Glutamatergic neuron (in vitro differentiated cells): ENCODE results near the gene PTBP3. TPM values are rescaled to one million over a fixed set of nuclear protein-coding genes. Genes with fewer than 3 reads are reported as not detected.
A peak's percentile ranks its signal among the peaks of the same experiment; 100 is the strongest.

ENCODE experiments used
- DNase-seq: peaks from one replicate; pipeline ENCODE4 v3.0.0; 2022
- H3K27ac Mint-ChIP-seq: one replicate; pipeline ENCODE4 v1.8.0; 2020; ENCODE audit warnings: mild to moderate bottlenecking, mixed read lengths, inconsistent platforms; ENCODE audit not compliant: unreplicated experiment
- H3K27me3 Mint-ChIP-seq: one replicate; pipeline ENCODE4 v1.8.0; 2020; ENCODE audit warnings: mild to moderate bottlenecking, moderate library complexity, mixed read lengths, inconsistent platforms; ENCODE audit not compliant: unreplicated experiment
- H3K36me3 Mint-ChIP-seq: one replicate; pipeline ENCODE4 v1.8.0; 2020; ENCODE audit warnings: mild to moderate bottlenecking, mixed read lengths, inconsistent platforms; ENCODE audit not compliant: unreplicated experiment
- H3K4me1 Mint-ChIP-seq: one replicate; pipeline ENCODE4 v1.8.0; 2020; ENCODE audit warnings: mild to moderate bottlenecking, low read depth, mixed read lengths, inconsistent platforms; ENCODE audit not compliant: unreplicated experiment
- H3K4me3 Mint-ChIP-seq: one replicate; pipeline ENCODE4 v1.8.0; 2020; ENCODE audit warnings: mild to moderate bottlenecking, mixed read lengths, inconsistent platforms; ENCODE audit not compliant: unreplicated experiment
- H3K9me3 Mint-ChIP-seq: one replicate; pipeline ENCODE4 v1.8.0; 2020; ENCODE audit warnings: mild to moderate bottlenecking, moderate library complexity, mixed read lengths, inconsistent platforms; ENCODE audit not compliant: unreplicated experiment
- total RNA-seq: library from RNA; stranded (reverse); fragmentation: NEBNext Ultra II Directional; extraction: Animal tissue kit (Norgen Biotek cat#: 25700); gene quantifications from one replicate; pipeline ENCODE4 v1.2.1, GENCODE V29; 2021; ENCODE audit not compliant: unreplicated experiment
- TF ChIP-seq, protein P1 (sequence below): fragments of 200-600 bp; sonication (generic); IDR thresholded peaks from one replicate; pipeline ENCODE4 v1.5.0; 2021; ENCODE audit not compliant: partially characterized antibody, unreplicated experiment

PTBP3 gene
- total RNA-seq, 1 donor from 2014 or later, result 48.6 TPM

DNA sequence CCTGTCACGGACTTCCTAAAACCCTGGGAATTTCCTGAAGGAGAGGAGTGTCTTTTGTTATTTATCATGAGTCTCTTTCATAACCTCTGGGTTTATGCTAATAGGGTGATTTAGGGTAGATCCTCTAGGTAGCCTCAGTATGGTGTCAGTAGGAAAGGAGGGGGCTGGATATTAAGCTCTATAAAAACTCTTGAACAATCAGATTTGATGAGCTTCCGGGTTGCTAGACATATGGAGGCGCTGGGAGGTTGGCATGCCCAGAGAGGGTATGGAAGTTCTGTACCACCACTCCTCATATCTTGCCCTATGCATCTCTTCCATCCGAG is 15.6 kb upstream of the PTBP3 start:
- Mint-ChIP-seq H3K27me3 (peaks cover 2% of the 10 kb centered on the region), H3K9me3 (no peaks in the 10 kb centered on the region), H3K4me3 (peak overlapping the region; percentile 71), H3K27ac (no peak overlapping the region), H3K4me1 (no peaks in the 10 kb centered on the region), H3K36me3 (no peaks in the 10 kb centered on the region)
- TF ChIP-seq, protein P1, sequence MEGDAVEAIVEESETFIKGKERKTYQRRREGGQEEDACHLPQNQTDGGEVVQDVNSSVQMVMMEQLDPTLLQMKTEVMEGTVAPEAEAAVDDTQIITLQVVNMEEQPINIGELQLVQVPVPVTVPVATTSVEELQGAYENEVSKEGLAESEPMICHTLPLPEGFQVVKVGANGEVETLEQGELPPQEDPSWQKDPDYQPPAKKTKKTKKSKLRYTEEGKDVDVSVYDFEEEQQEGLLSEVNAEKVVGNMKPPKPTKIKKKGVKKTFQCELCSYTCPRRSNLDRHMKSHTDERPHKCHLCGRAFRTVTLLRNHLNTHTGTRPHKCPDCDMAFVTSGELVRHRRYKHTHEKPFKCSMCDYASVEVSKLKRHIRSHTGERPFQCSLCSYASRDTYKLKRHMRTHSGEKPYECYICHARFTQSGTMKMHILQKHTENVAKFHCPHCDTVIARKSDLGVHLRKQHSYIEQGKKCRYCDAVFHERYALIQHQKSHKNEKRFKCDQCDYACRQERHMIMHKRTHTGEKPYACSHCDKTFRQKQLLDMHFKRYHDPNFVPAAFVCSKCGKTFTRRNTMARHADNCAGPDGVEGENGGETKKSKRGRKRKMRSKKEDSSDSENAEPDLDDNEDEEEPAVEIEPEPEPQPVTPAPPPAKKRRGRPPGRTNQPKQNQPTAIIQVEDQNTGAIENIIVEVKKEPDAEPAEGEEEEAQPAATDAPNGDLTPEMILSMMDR, result no peak
- DNase-seq, result no peak

DNA sequence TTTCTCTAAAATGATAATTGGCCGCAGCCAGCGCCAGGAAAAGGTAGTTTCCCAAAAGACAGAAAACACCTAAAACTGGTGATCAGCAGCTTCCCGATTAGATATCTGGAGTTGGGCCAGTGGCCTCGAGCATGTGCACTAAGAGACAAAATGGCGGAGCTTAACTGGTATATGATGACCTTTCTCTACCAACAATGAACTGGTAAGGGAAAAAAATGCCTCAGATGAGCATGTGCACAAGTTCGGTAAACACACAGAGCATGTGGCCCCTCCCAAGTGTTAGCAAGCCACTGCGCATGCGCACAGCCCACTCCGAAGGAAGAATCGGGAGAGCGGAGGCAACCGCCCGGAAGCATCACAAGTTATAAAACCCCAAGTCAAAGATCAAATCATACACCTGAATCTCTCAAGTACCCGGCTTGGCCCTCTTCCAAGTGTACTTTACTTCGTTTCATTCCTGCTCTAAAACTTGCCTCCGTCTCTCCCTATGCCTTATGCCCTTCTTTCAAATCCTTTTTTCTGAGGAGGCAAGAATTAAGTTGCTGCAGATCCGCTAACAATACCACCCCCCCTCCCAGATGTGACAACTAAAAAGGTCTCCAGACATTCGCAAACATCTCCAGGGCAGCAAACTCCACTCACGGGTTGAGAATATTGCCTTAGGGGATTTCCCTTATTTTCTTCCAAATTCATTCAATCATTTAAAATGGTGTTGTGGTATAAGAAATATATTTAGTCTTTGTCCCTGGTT is 15.0 kb upstream of the PTBP3 start:
- Mint-ChIP-seq H3K9me3 (no peaks in the 10 kb centered on the region), H3K4me3 (peak overlapping the region; percentile 71), H3K4me1 (no peaks in the 10 kb centered on the region), H3K27me3 (peaks cover 2% of the 10 kb centered on the region), H3K27ac (no peak overlapping the region), H3K36me3 (no peaks in the 10 kb centered on the region)
- TF ChIP-seq, protein P1, result no peak
- peak; percentile 72 for DNase-seq

DNA sequence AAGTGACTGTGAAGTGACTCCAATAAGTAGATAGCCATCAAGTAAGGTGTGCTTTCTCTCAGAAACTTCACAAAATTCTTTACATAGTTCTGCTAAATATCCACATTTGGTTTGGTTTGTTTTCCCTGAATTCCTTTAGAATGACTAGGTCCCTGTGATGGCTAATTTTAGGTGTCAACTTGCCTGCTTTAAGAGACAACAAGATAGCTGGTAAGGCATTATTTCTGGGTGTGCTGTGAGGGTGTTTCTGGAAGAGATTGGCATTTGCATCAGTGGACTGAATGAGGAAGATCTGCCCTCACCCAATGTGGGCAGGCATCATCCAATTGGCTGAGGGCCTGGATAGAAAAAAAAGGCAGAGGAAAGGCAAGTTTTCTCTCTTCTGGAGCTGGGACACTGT is 8.3 kb upstream of the PTBP3 start:
- DNase-seq, result no peak
- H3K36me3 Mint-ChIP-seq, result no peaks in the 10 kb centered on the region
- TF ChIP-seq, protein P1, result no peak
- no peaks in the 10 kb centered on the region for H3K4me1 Mint-ChIP-seq
- H3K9me3 Mint-ChIP-seq, result no peaks in the 10 kb centered on the region
- H3K4me3 Mint-ChIP-seq, result no peak overlapping the region
- no peaks in the 10 kb centered on the region for H3K27me3 Mint-ChIP-seq
- H3K27ac Mint-ChIP-seq, result no peak overlapping the region

DNA sequence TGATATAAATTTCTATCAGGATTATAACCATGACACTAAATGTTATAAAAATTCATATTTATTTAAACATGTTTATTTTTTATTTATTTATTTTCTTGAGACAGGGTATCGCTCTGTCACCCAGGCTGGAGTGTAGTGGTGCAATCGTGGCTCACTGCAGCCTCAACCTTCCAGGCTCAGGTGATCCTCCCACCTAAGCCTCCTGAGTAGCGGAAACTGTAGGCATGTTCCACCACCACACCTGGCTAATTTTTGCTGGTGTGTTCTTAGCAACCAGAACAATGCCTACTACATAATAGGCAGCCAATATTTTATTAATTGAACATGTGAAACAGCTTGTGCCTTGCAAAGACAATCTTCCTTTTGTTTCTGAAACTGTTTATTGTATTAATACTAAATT is 6.5 kb upstream of the PTBP3 start:
- Mint-ChIP-seq H3K27me3 (peaks cover 2% of the 10 kb centered on the region), H3K4me3 (no peak overlapping the region), H3K4me1 (no peaks in the 10 kb centered on the region), H3K27ac (no peak overlapping the region), H3K36me3 (no peaks in the 10 kb centered on the region), H3K9me3 (no peaks in the 10 kb centered on the region)
- no peak for DNase-seq
- TF ChIP-seq, protein P1, result no peak

DNA sequence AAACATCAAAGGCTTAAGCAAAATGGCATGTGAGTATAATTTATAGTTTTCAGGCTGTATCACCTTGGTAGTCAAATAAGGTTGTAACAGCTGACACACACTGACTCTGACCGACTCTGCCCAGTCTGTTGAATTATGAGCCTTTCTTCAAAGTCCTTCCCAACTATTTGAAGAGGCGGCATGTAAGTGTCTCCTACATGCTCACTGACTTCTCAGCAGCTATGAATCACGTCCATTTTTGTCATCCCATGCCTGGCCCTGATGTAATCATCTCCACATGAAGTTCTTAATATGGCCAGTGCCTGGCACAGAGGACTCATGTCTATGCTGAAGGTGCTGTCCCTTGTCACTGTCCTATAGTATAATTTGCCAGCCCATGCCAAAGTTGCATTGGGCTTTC is 5.1 kb upstream of the PTBP3 start:
- Mint-ChIP-seq H3K4me1 (peaks cover 3% of the 10 kb centered on the region), H3K36me3 (no peaks in the 10 kb centered on the region), H3K27ac (no peak overlapping the region)

More for the DNA sequence above, 5.1 kb upstream of the PTBP3 start:
- peaks cover 2% of the 10 kb centered on the region for H3K27me3 Mint-ChIP-seq
- H3K9me3 Mint-ChIP-seq, result peaks cover 3% of the 10 kb centered on the region
- TF ChIP-seq, protein P1, result no peak
- no peak for DNase-seq
- no peak overlapping the region for H3K4me3 Mint-ChIP-seq
